Thyroid gland (tissue), 4 donors: ENCODE measurements around the gene PPP1R12B. TPM values are rescaled to one million over a fixed set of nuclear protein-coding genes. Genes with fewer than 3 reads are reported as not detected.
"Not testable (repeated sequence)": the region's sequence is repeated elsewhere in the genome, so short reads cannot be mapped to it uniquely, and the experiment has no call there.

Experiments
- DNase-seq, 2 donors: peaks; one replicate each; pipeline ENCODE4 v3.0.0-alpha.2; 2019
- H3K27ac ChIP-seq, 3 donors: fragments of 200-600 bp; sonication (generic); 1 replicate in 2 of 3; 2 replicates in 1 of 3; pipeline ENCODE4 v1.5.1; 2016 to 2019; ENCODE audit warnings: mild to moderate bottlenecking in 1 of 3, moderate library complexity in 1 of 3
- H3K27me3 ChIP-seq: fragments of 200-600 bp; sonication (generic); one replicate; pipeline ENCODE4 v1.5.1; 2019
- H3K36me3 ChIP-seq, 2 donors: fragments of 200-600 bp; sonication (generic); one replicate each; pipeline ENCODE4 v1.5.1; 2016 to 2019
- H3K4me1 ChIP-seq, 2 donors: fragments of 200-600 bp; sonication (generic); one replicate each; pipeline ENCODE4 v1.5.1; 2017 to 2019
- H3K4me3 ChIP-seq, 3 donors: fragments of 200-600 bp; sonication (generic); replicated peaks in 1 of 3; 1 replicate in 2 of 3; 2 replicates in 1 of 3; pipeline ENCODE4 v1.5.1; 2016; ENCODE audit warnings: mild to moderate bottlenecking in 1 of 3
- H3K9me3 ChIP-seq: fragments of 200-600 bp; sonication (generic); one replicate; pipeline ENCODE4 v1.5.1; 2017
- POLR2A ChIP-seq, 2 donors: fragments of 450-650 bp; IDR thresholded peaks; one replicate each; pipeline ENCODE4 v1.6.1; 2017; ENCODE audit warnings: antibody characterized with exemption in 2 of 2, mild to moderate bottlenecking in 2 of 2, moderate library complexity in 1 of 2
- WGBS, 2 donors: methylation state at CpG; one replicate each; pipeline ENCODE4 v1.1.5; 2017; 5-methylcytosine and 5-hydroxymethylcytosine counted together
- intact Hi-C: fragments of 100-400 bp; cut with DNase I; formaldehyde crosslinking; loops from one replicate; pipeline ENCODE4 v1.15.1; 2023
- total RNA-seq, 4 donors: library from RNA; depleted of rRNA; stranded (reverse); fragments of >200 nt; gene quantifications; one replicate each; pipeline ENCODE4 v1.2.3, GENCODE V29; 2016
- TF ChIP-seq, protein P1 (sequence below), 6 experiments: fragments of 200-600 bp in 3 of 6; fragments of 450-650 bp in 3 of 6; sonication (generic) in 3 of 6; IDR thresholded peaks; one replicate each; pipeline ENCODE4 v1.5.1; 2016 to 2019; ENCODE audit warnings: antibody characterized with exemption in 6 of 6, mild to moderate bottlenecking in 2 of 6, inconsistent platforms in 1 of 6, moderate library complexity in 1 of 6

The PPP1R12B gene
- total RNA-seq, 4 donors from 2014 or later, result 34.9 to 48.5 (median 41.3) TPM

DNA sequence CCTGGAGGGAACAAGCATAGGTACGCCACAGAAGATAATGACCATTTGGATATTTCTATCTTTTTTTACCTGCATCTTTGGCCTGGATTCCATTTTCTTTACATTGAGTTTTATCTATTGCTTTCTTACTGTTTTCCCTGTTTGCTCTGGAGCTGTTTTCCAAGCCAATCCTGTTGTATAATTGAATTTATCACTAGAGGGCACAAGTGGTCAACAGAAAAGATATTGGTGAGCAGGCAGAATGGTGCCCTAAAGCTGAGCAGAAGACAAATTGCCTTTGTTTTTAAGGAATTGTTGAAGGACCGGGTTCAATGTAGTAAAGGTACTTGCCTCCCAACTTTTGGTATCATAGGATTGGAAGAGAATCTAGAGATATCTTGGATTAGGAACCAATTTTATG, 152.8 kb downstream of the PPP1R12B start:
- WGBS, 2 donors, result 48 to 64% methylated on average over 2 of the region's 2 CpGs
- intact Hi-C loops, result loop anchor here (10.0 kb wide), 1 partner anchor 74 kb away; no protein-coding TSS in a partner anchor
- DNase-seq, result no peak
- H3K4me1 ChIP-seq, result peaks cover 12 to 13% of the 10 kb centered on the region in 2 donors
- no peak overlapping the region for H3K27ac ChIP-seq
- no peak overlapping the region for H3K4me3 ChIP-seq
- H3K36me3 ChIP-seq, result peaks cover 0 to 8% of the 10 kb centered on the region in 2 donors
- H3K27me3 ChIP-seq, result no peaks in the 10 kb centered on the region
- no peak for TF ChIP-seq POLR2A (IDR thresholded peaks at IDR 0.05)
- TF ChIP-seq, protein P1, sequence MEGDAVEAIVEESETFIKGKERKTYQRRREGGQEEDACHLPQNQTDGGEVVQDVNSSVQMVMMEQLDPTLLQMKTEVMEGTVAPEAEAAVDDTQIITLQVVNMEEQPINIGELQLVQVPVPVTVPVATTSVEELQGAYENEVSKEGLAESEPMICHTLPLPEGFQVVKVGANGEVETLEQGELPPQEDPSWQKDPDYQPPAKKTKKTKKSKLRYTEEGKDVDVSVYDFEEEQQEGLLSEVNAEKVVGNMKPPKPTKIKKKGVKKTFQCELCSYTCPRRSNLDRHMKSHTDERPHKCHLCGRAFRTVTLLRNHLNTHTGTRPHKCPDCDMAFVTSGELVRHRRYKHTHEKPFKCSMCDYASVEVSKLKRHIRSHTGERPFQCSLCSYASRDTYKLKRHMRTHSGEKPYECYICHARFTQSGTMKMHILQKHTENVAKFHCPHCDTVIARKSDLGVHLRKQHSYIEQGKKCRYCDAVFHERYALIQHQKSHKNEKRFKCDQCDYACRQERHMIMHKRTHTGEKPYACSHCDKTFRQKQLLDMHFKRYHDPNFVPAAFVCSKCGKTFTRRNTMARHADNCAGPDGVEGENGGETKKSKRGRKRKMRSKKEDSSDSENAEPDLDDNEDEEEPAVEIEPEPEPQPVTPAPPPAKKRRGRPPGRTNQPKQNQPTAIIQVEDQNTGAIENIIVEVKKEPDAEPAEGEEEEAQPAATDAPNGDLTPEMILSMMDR (IDR thresholded peaks at IDR 0.05), result peak; percentile 15 to 82 (median 58)
- no peaks in the 10 kb centered on the region for H3K9me3 ChIP-seq

DNA sequence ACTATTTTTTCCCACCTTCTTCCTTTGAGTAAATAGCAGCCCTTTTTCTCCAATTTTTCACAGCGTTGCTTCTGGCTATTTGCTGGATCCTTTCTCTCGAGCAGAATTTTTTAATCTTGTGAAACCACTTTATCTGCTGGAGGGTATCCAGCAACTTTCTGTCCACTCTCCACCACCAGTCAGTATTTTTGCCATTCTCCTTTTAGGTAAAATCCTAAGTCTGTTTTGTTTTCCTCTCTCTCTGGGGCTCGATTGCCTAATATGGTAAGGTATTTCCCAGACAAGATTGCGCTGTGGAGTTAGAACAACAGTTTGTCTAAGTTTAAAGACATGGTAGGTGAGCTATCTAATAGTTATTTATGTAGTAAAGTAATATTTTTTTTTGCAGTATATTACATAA, 156.9 kb downstream of the PPP1R12B start:
- peak; percentile 42 to 51 for DNase-seq
- H3K27me3 ChIP-seq, result no peaks in the 10 kb centered on the region
- no peak overlapping the region for H3K4me3 ChIP-seq
- peaks cover 14% of the 10 kb centered on the region in 2 donors for H3K4me1 ChIP-seq
- intact Hi-C loops, result loop anchor here (10.0 kb wide), 1 partner anchor 69 kb away; no protein-coding TSS in a partner anchor
- TF ChIP-seq, protein P1 (IDR thresholded peaks at IDR 0.05), result peak in 1 of 6 experiments; percentile 25
- peak in 1 of 2 donors; percentile 76 for TF ChIP-seq POLR2A (IDR thresholded peaks at IDR 0.05)
- H3K27ac ChIP-seq, result peak overlapping the region; percentile 94 to 99 (median 99)
- no peaks in the 10 kb centered on the region for H3K36me3 ChIP-seq
- no peaks in the 10 kb centered on the region for H3K9me3 ChIP-seq
- 13 to 17% methylated on average over 4 of the region's 4 CpGs for WGBS, 2 donors

DNA sequence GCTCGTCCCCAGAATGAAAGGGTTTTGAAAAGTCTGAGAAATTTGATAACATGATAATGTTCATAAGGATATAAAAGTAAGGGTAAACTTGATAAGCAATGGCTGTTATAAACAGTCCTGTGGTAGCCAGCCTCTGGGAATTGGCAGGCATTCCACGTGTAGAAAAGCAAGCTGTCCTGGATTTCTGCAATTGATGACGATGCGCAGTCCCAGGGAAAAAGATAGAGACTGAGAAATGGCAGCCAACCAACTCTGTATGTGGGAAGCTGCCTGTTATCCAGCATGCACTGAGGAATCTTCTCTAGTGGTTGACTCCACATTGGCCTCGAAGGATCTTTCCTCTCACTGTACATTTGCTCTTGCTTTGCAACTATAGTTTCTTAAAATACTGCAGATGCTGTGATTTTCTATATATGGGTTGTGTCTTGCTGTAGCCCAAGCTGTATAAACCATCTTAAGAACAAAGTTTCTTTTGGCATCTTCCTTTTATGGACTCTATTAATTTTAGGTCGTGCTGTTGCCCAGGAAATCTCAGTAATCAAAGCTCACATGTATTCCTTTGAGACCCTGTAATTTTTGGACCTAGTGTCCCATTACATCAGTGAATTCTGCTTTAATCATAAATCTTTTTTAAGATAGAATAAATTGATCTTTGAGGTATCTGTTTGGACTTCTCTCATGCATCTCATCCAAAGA, 157.5 kb downstream of the PPP1R12B start:
- 62 to 68% methylated on average over 6 of the region's 6 CpGs for WGBS, 2 donors

DNA sequence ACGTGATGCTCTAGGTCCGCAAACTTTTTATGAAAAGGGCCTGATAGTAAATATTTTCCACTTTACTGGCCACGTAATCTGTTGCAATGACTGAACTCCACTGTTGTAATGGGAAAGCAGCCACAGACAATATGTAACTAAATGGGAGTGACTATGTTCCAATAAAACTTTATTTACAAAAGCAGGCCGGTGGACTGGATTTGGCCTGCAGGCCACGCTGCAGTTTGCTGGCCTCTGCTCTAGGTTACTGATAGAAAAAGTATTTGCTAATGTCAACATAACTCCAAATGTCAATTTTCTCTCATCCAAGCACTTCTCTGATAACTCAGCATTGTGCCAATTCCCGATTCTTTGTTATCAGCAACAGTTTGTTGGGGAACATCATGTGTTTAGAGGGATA, 160.4 kb downstream of the PPP1R12B start:
- Histone ChIP-seq H3K4me1 (peaks cover 14% of the 10 kb centered on the region in 2 donors), H3K27ac (peak overlapping the region; percentile 0 to 31 (median 25))
- H3K27me3 ChIP-seq, H3K4me3 ChIP-seq, DNase-seq, H3K36me3 ChIP-seq, H3K9me3 ChIP-seq: not testable (repeated sequence)
- intact Hi-C loops, result loop anchor here (10.0 kb wide), 1 partner anchor 66 kb away; no protein-coding TSS in a partner anchor
- WGBS, 2 donors, result 85 to 95% methylated on average over 6 of the region's 6 CpGs

More for the DNA sequence above, 157.5 kb downstream of the PPP1R12B start:
- H3K27me3 ChIP-seq, H3K9me3 ChIP-seq, H3K4me3 ChIP-seq, H3K36me3 ChIP-seq: not testable (repeated sequence)
- H3K27ac ChIP-seq, result peak overlapping the region; percentile 94 to 99 (median 99)
- H3K4me1 ChIP-seq, result peaks cover 14% of the 10 kb centered on the region in 2 donors
- intact Hi-C loops, result loop anchor here (10.0 kb wide), 1 partner anchor 69 kb away; no protein-coding TSS in a partner anchor
- peak; percentile 22 to 30 for DNase-seq

DNA sequence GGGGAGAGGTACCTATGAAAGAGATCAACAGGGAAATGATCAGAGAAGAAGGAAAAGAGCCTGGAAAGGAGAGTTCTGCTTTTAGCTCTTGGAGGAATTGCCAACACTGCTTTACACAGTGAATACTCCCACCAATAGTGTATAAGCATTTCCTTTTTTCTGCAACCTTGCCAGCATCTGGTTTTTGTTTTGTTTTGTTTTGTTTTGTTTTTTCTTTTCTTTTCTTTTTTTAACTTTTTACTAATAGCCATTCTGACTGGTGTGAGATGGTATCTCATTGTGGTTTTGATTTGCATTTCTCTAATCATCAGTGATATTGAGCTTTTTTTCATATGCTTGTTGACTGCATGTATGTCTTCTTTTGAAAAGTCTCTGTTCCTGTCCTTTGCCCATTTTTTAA, 165.4 kb downstream of the PPP1R12B start:
- H3K27me3 ChIP-seq, DNase-seq, H3K4me3 ChIP-seq, intact Hi-C loops, H3K36me3 ChIP-seq, H3K9me3 ChIP-seq, H3K4me1 ChIP-seq, H3K27ac ChIP-seq: not testable (repeated sequence)

DNA sequence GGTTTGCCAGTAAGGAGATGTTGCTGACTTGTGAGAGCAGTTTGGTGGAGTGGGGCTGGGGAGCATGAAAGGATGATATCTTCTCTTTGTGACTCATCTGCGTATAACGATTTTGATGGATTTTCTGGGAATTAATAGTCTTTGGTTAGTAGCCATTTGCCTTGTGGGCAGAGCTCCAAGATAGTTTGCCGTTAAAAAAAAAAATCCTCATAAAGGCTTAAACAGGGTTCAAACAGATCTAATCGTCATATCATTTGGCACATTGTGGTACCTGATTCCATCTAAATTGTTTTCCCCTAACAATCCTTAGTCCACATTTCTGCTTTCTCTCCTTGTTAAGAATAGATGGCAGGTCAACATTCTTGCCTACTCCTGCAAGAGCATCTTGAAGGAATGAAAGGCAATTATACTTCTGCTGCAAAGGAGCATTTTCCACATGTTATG, 168.0 kb downstream of the PPP1R12B start:
- WGBS, 2 donors, result 80 to 84% methylated on average over 4 of the region's 4 CpGs
- TF ChIP-seq, protein P1 (IDR thresholded peaks at IDR 0.05), result no peak
- no peak for TF ChIP-seq POLR2A (IDR thresholded peaks at IDR 0.05)
- Histone ChIP-seq H3K4me1 (peaks cover 15 to 18% of the 10 kb centered on the region in 2 donors), H3K4me3 (no peak overlapping the region), H3K9me3 (no peaks in the 10 kb centered on the region), H3K36me3 (no peaks in the 10 kb centered on the region), H3K27ac (no peak overlapping the region), H3K27me3 (no peaks in the 10 kb centered on the region)
- DNase-seq, result no peak
- intact Hi-C loops, result no loop called here

DNA sequence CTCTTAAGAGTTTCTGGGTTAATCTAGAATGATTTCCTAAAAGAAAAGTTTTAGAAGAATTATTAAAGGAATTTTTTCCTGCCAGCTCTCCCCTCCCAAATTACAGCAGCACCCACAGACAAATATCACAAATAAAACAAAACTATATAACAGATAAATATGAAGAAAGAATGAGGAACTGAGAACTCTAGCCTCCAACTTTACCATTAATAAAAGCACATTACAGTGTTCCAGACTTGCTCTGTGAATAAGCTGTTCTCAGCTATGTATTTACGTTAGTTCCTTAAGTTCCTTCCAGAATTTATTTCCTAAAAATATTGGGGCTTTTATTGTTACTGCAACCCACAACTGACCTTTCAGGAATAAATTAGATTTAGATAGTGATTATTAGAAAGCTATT, 168.6 kb downstream of the PPP1R12B start:
- DNase-seq, H3K27me3 ChIP-seq, H3K9me3 ChIP-seq, H3K36me3 ChIP-seq, intact Hi-C loops, H3K27ac ChIP-seq, H3K4me3 ChIP-seq: not testable (repeated sequence)
- WGBS, 2 donors, result 90 to 91% methylated on average over 1 of the region's 1 CpG
- peaks cover 15 to 18% of the 10 kb centered on the region in 2 donors for H3K4me1 ChIP-seq

DNA sequence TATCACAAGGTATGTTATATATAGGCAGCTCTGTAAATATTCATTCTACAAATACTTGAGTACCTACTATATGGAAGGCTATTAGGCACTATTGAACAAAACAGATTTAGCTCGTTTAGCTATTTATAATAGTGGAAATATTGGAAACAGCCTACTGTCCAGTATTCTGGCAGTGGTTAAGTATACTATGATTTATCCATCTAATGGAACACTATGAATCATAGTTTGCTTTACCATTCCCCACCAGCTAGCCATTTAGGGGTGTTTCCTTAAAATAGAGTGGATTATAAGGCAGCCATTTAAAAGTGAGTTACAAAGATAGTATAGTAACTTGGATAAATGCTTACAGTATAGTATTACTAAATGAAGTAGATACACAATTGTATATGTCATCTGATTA, 169.7 kb downstream of the PPP1R12B start:
- H3K9me3 ChIP-seq, H3K36me3 ChIP-seq, H3K27me3 ChIP-seq, DNase-seq, H3K4me3 ChIP-seq, intact Hi-C loops: not testable (repeated sequence)
- peak overlapping the region in 2 of 3 donors; percentile 78 to 97 for H3K27ac ChIP-seq
- WGBS, 2 donors, result 88 to 92% methylated on average over 1 of the region's 1 CpG
- peaks cover 15 to 18% of the 10 kb centered on the region in 2 donors for H3K4me1 ChIP-seq

DNA sequence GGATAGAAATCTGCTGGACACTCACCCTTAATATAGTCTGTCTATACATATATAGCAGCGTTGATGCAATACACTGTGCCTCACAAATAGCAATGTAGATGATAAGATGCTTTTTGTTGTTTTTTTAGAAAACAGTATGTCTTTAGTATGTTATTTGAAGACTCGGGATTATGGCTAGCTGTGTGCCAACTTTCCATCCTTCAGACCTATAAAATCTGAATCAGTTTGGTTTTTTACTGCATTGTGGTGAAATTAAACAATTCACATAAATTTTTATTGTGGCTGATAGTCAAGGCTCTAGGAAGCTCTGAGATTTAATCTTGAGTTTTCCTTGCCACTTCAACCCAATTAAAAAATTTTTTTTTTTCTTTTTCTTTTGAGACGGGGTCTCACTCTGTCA, 170.4 kb downstream of the PPP1R12B start:
- DNase-seq, intact Hi-C loops, H3K27me3 ChIP-seq, H3K36me3 ChIP-seq, H3K4me3 ChIP-seq, H3K9me3 ChIP-seq: not testable (repeated sequence)
- 63 to 78% methylated on average over 3 of the region's 3 CpGs for WGBS, 2 donors
- Histone ChIP-seq H3K4me1 (peaks cover 15 to 18% of the 10 kb centered on the region in 2 donors), H3K27ac (peak overlapping the region; percentile 78 to 97 (median 92))
